Activated T-cell treated with anti-CD3 and anti-CD28 coated beads, Interleukin-2, amount 50 U/mL, for 4 hours (primary cell): Measurements from ENCODE around the gene CEP131. TPM values are rescaled to one million over a fixed set of nuclear protein-coding genes. Genes with fewer than 3 reads are reported as not detected.

Experiments used
- ATAC-seq, 2 donors: fragments of 200-7000 bp; cut with Tn5 transposase; one replicate each; pipeline ENCODE4 v1.10.0; 2021
- DNase-seq: peaks from one replicate; pipeline ENCODE4 v3.0.0-alpha.2; 2020
- H3K27me3 Mint-ChIP-seq: one replicate; pipeline ENCODE4 v1.8.0; 2021; ENCODE audit warnings: low read depth, mixed read lengths
- H3K36me3 Mint-ChIP-seq: one replicate; pipeline ENCODE4 v1.8.0; 2022; ENCODE audit warnings: mixed read lengths; ENCODE audit not compliant: insufficient read depth
- H3K4me1 Mint-ChIP-seq: one replicate; pipeline ENCODE4 v1.8.0; 2021; ENCODE audit warnings: low read depth, mixed read lengths
- H3K4me3 Mint-ChIP-seq: one replicate; pipeline ENCODE4 v1.8.0; 2021; ENCODE audit warnings: mild to moderate bottlenecking, moderate library complexity, mixed read lengths
- H3K9me3 Mint-ChIP-seq: one replicate; pipeline ENCODE4 v1.8.0; 2021; ENCODE audit warnings: mixed read lengths
- total RNA-seq, 3 donors: library from RNA; stranded (reverse); gene quantifications; one replicate each; pipeline ENCODE4 v1.2.1, GENCODE V29; 2021

CEP131 gene
- total RNA-seq, 3 donors from 2014 or later = 12.3 to 12.8 (median 12.7) TPM

GRCh38 chr17:81238490-81238814, 15.7 kb upstream of the CEP131 start:
- Mint-ChIP-seq H3K36me3 (peaks cover 6% of the 10 kb centered on the region), H3K9me3 (no peaks in the 10 kb centered on the region), H3K4me1 (peaks cover 35% of the 10 kb centered on the region), H3K4me3 (peak overlapping the region; percentile 95), H3K27me3 (no peaks in the 10 kb centered on the region)
- no peak for DNase-seq
- ATAC-seq = no peak

GRCh38 chr17:81237591-81238489, 15.1 kb upstream of the CEP131 start:
- H3K27me3 Mint-ChIP-seq = no peaks in the 10 kb centered on the region
- DNase-seq = no peak
- H3K4me1 Mint-ChIP-seq = peaks cover 35% of the 10 kb centered on the region
- no peaks in the 10 kb centered on the region for H3K9me3 Mint-ChIP-seq
- H3K36me3 Mint-ChIP-seq = peaks cover 6% of the 10 kb centered on the region
- peak overlapping the region; percentile 95 for H3K4me3 Mint-ChIP-seq
- ATAC-seq = no peak

GRCh38 chr17:81236784-81237183, 14.0 kb upstream of the CEP131 start:
- Mint-ChIP-seq H3K36me3 (peaks cover 6% of the 10 kb centered on the region), H3K4me1 (peaks cover 30% of the 10 kb centered on the region), H3K4me3 (peak overlapping the region; percentile 95), H3K9me3 (no peaks in the 10 kb centered on the region), H3K27me3 (no peaks in the 10 kb centered on the region)
- DNase-seq (no peak), ATAC-seq (no peak)

GRCh38 chr17:81235822-81236740, 13.3 kb upstream of the CEP131 start:
- ATAC-seq = no peak
- DNase-seq = no peak
- Mint-ChIP-seq H3K27me3 (no peaks in the 10 kb centered on the region), H3K4me3 (peak overlapping the region; percentile 56), H3K36me3 (peaks cover 4% of the 10 kb centered on the region), H3K9me3 (no peaks in the 10 kb centered on the region), H3K4me1 (peaks cover 27% of the 10 kb centered on the region)

- Mint-ChIP-seq H3K9me3 (no peaks in the 10 kb centered on the region), H3K4me3 (peak overlapping the region; percentile 37), H3K27me3 (no peaks in the 10 kb centered on the region), H3K36me3 (peaks cover 8% of the 10 kb centered on the region), H3K4me1 (peaks cover 21% of the 10 kb centered on the region)
- ATAC-seq (no peak), DNase-seq (no peak)
Observed at GRCh38 chr17:81234940-81235821, 12.4 kb upstream of the CEP131 start.

GRCh38 chr17:81234506-81234855, 11.7 kb upstream of the CEP131 start:
- ATAC-seq (no peak), DNase-seq (no peak)
- Mint-ChIP-seq H3K4me1 (peaks cover 20% of the 10 kb centered on the region), H3K4me3 (no peak overlapping the region), H3K9me3 (no peaks in the 10 kb centered on the region), H3K27me3 (no peaks in the 10 kb centered on the region), H3K36me3 (peaks cover 14% of the 10 kb centered on the region)

GRCh38 chr17:81233811-81234505, 11.2 kb upstream of the CEP131 start:
- no peak overlapping the region for H3K4me3 Mint-ChIP-seq
- H3K36me3 Mint-ChIP-seq = peaks cover 14% of the 10 kb centered on the region
- ATAC-seq = no peak
- H3K9me3 Mint-ChIP-seq = no peaks in the 10 kb centered on the region
- no peak for DNase-seq
- H3K27me3 Mint-ChIP-seq = no peaks in the 10 kb centered on the region
- H3K4me1 Mint-ChIP-seq = peaks cover 20% of the 10 kb centered on the region

GRCh38 chr17:81233316-81233715, 10.6 kb upstream of the CEP131 start:
- ATAC-seq (no peak), DNase-seq (no peak)
- no peaks in the 10 kb centered on the region for H3K27me3 Mint-ChIP-seq
- peaks cover 20% of the 10 kb centered on the region for H3K4me1 Mint-ChIP-seq
- no peak overlapping the region for H3K4me3 Mint-ChIP-seq
- H3K9me3 Mint-ChIP-seq = no peaks in the 10 kb centered on the region
- H3K36me3 Mint-ChIP-seq = peaks cover 16% of the 10 kb centered on the region

- Mint-ChIP-seq H3K27me3 (no peaks in the 10 kb centered on the region), H3K4me1 (peaks cover 18% of the 10 kb centered on the region), H3K4me3 (no peak overlapping the region), H3K36me3 (peaks cover 18% of the 10 kb centered on the region), H3K9me3 (no peaks in the 10 kb centered on the region)
- no peak for ATAC-seq
- no peak for DNase-seq
Observed at GRCh38 chr17:81232616-81233241, 10.0 kb upstream of the CEP131 start.

GRCh38 chr17:81231766-81232581, 9.2 kb upstream of the CEP131 start:
- no peaks in the 10 kb centered on the region for H3K9me3 Mint-ChIP-seq
- no peak for DNase-seq
- ATAC-seq = no peak
- H3K4me1 Mint-ChIP-seq = peaks cover 15% of the 10 kb centered on the region
- H3K27me3 Mint-ChIP-seq = no peaks in the 10 kb centered on the region
- H3K36me3 Mint-ChIP-seq = peaks cover 18% of the 10 kb centered on the region
- no peak overlapping the region for H3K4me3 Mint-ChIP-seq

- ATAC-seq = no peak
- H3K36me3 Mint-ChIP-seq = peaks cover 18% of the 10 kb centered on the region
- H3K4me1 Mint-ChIP-seq = peaks cover 15% of the 10 kb centered on the region
- no peak for DNase-seq
- H3K27me3 Mint-ChIP-seq = no peaks in the 10 kb centered on the region
- no peak overlapping the region for H3K4me3 Mint-ChIP-seq
- no peaks in the 10 kb centered on the region for H3K9me3 Mint-ChIP-seq
Observed at GRCh38 chr17:81231121-81231645, 8.4 kb upstream of the CEP131 start.

GRCh38 chr17:81230043-81230820, 7.5 kb upstream of the CEP131 start:
- Mint-ChIP-seq H3K4me3 (no peak overlapping the region), H3K36me3 (peaks cover 18% of the 10 kb centered on the region), H3K9me3 (no peaks in the 10 kb centered on the region), H3K27me3 (no peaks in the 10 kb centered on the region), H3K4me1 (peaks cover 13% of the 10 kb centered on the region)
- ATAC-seq = peak in 1 of 2 donors; percentile 9
- DNase-seq = no peak
